ENCODE results near the gene GRIK1.
"Not testable (repeated sequence)": the region's sequence is repeated elsewhere in the genome, so short reads cannot be mapped to it uniquely, and the experiment has no call there.

Gene GRIK1

DNA sequence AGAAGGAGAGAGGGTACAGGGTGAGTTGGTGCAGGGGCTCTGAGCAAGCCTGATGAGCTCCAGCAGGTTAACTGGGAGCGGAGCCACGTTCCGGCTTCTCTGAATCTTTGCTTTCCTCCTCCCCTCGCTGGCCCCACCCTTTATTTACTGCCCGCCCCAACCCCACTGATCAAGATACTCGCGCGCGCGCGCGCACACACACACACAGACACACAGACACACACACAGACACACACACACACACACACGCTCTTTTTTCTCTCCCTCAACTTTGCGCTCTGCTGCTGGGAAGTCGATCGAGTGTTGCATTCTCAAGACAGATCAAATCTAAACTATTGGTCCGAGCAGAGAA, at the start of gene GRIK1:
TSS of gene GRIK1 (minus strand) at position 73 of the 352 bp plus-strand sequence.
- no peaks in the 10 kb centered on the region for H3K27me3 ChIP-seq (ENCODE audit: low read depth)
- DNase-seq (ENCODE audit: low spot score in 2 of 2) = no peak
- H3K36me3 ChIP-seq (replicated peaks) = no peaks in the 10 kb centered on the region
- in situ Hi-C loops (cut with MboI; ENCODE audit: low sequenced_read_pairs) = no loop called here
- H3K4me3 ChIP-seq = no peak within 1 kb of the TSS
- H3K9me3 ChIP-seq = no peaks in the 10 kb centered on the region; the same call in 1 of the 2 replicates
- no peaks in the 10 kb centered on the region for H3K4me1 ChIP-seq

DNA sequence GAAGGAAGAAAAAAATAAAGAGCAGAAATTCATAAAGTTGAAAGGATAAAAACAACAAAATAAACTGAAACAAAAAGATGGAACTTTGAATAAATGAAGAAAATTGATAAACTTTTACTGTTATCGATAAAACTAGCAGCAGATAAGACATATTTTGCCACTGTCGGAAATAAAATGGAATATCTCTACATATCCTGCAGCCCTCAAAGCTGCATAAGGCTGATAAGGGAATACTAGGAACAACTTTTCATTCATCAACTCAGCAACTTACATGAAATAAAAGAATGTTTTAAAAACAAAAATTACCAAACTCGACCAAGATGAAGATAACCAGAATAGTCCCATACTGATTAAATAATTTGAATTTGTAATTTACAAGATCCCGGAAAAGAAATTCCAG, 48.0 kb upstream of the GRIK1 start:
- Histone ChIP-seq H3K4me3 (no peak overlapping the region), H3K36me3 (replicated peaks) (no peaks in the 10 kb centered on the region), H3K9me3 (no peaks in the 10 kb centered on the region), H3K27me3 (ENCODE audit: low read depth) (no peaks in the 10 kb centered on the region), H3K4me1 (no peaks in the 10 kb centered on the region)
- no peak for DNase-seq (ENCODE audit: low spot score in 2 of 2)
- in situ Hi-C loops (cut with MboI; ENCODE audit: low sequenced_read_pairs) = no loop called here

GRCh38 chr21:29985866-29986265, 46.1 kb upstream of the GRIK1 start:
- Histone ChIP-seq H3K9me3 (no peaks in the 10 kb centered on the region), H3K27me3 (ENCODE audit: low read depth) (no peaks in the 10 kb centered on the region), H3K4me3 (no peak overlapping the region), H3K4me1 (no peaks in the 10 kb centered on the region), H3K36me3 (replicated peaks) (no peaks in the 10 kb centered on the region)
- DNase-seq (ENCODE audit: low spot score in 2 of 2) = no peak
- in situ Hi-C loops (cut with MboI; ENCODE audit: low sequenced_read_pairs) = no loop called here

DNA sequence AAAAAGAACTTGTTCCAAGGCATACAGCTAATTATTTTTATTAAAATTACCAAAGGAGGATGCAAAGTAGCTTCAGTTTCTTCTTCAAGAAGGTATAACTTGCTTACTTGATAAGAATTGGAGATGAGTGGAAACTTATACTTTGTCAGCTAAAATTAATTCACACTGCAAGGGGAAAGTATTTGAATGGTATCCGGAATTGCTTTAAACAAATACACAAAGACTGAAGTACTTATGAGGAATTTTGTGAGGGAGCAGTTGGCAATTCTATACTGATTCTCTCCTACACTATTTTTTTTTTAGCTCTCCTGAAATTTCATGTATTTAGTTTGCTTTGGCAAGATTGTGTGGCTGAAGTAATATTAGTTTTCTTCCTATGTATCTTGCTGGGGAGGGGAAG, 39.2 kb upstream of the GRIK1 start:
- no peaks in the 10 kb centered on the region for H3K36me3 ChIP-seq (replicated peaks)
- H3K9me3 ChIP-seq = 0 out of 2 replicates have a peak, but pooled peaks cover 2% of the 10 kb centered on the region
- no peak overlapping the region for H3K4me3 ChIP-seq
- H3K4me1 ChIP-seq = no peaks in the 10 kb centered on the region
- H3K27me3 ChIP-seq (ENCODE audit: low read depth) = no peaks in the 10 kb centered on the region
- in situ Hi-C loops (cut with MboI; ENCODE audit: low sequenced_read_pairs) = no loop called here
- DNase-seq (ENCODE audit: low spot score in 2 of 2) = no peak

DNA sequence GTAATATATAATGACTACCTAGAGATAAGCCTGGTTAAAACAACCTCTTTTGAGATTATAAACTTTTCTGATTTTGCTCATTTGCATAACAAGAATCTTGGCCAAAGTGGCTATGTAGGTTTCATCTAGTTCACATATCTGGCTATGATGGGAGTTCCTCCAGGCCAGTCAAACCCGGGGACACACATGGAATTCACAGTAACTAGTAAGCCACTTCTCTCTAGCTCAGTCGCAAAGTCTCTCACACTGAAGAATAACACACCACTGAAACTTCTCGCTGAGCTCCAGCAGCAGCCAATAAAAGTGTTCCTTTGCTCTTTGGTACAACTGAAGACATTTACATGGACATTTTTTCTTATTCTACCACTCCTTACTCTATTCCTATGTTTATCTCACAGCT, 36.0 kb upstream of the GRIK1 start:
- in situ Hi-C loops (cut with MboI; ENCODE audit: low sequenced_read_pairs) = no loop called here
- no peaks in the 10 kb centered on the region for H3K27me3 ChIP-seq (ENCODE audit: low read depth)
- no peak for DNase-seq (ENCODE audit: low spot score in 2 of 2)
- H3K4me3 ChIP-seq = no peak overlapping the region
- H3K4me1 ChIP-seq = no peaks in the 10 kb centered on the region
- H3K9me3 ChIP-seq = peaks cover 2% of the 10 kb centered on the region; the same call in 1 of the 2 replicates
- H3K36me3 ChIP-seq (replicated peaks) = no peaks in the 10 kb centered on the region

GRCh38 chr21:29973258-29973657, 33.5 kb upstream of the GRIK1 start:
- H3K4me3 ChIP-seq = no peak overlapping the region
- in situ Hi-C loops (cut with MboI; ENCODE audit: low sequenced_read_pairs) = no loop called here
- H3K36me3 ChIP-seq (replicated peaks) = no peaks in the 10 kb centered on the region
- H3K9me3 ChIP-seq = no peaks in the 10 kb centered on the region; the same call in none of the 2 replicates
- no peaks in the 10 kb centered on the region for H3K4me1 ChIP-seq
- DNase-seq (ENCODE audit: low spot score in 2 of 2) = no peak
- no peaks in the 10 kb centered on the region for H3K27me3 ChIP-seq (ENCODE audit: low read depth)

DNA sequence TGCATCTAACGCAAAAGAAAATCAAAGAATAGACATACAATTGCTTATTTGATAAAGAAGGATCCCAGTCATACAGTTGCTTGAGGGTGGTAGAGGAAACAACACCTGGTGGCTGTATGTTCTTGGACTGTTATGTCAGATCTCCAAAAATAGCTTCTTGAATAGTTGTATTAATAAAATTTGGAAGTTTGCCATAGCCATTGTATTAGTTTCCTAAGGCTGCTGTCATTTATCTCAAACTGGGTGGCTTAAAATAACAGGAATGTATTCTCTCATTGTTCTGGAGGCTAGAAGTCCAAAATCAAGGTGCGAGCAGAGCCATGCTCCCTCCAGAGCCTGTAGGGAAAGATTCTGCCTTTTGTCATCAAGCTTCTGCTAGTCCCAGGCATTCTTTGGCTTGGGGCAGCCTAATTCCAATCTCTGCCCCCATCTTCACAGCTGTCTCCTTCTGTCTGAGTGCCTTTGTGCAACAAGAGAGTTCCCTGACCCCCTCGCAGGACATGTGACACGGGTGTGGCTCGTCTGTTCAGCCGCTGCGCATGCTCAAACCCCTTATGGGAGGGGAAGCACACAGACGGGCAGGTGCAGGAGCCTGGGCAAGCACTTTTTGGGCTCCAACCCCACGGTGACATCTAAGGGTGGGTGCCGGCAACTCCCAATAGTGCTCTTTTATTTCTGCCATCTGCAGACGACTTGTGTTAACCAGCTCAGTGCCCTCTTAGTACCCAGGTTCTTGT, 21.7 kb upstream of the GRIK1 start:
- Histone ChIP-seq H3K27me3 (ENCODE audit: low read depth) (no peaks in the 10 kb centered on the region), H3K36me3 (replicated peaks) (no peaks in the 10 kb centered on the region), H3K4me1 (no peaks in the 10 kb centered on the region), H3K9me3 (peaks cover 5% of the 10 kb centered on the region; the same call in 1 of the 2 replicates), H3K4me3 (no peak overlapping the region)
- in situ Hi-C loops (cut with MboI; ENCODE audit: low sequenced_read_pairs) = no loop called here
- DNase-seq (ENCODE audit: low spot score in 2 of 2) = no peak

DNA sequence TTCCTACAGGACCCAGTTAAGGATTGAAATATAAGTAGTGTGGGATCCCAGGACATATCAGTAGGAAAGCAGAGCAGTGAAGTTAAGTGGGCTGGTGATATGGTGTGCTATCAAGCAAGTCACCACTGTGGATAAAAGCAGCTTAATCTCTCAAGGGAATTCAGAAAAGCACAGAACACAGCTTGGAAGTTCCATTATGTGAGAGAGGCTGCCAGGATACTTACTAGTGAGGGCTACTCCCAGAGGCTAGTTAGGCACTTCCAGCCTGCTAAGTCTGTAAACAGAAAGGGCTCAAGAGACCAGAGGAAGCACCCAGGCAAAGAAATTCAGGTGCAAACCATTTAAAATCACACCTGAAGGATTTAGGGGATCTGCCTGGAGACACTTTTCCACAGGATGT, 18.8 kb upstream of the GRIK1 start:
- peaks cover 5% of the 10 kb centered on the region; the same call in 1 of the 2 replicates for H3K9me3 ChIP-seq
- no peak for DNase-seq (ENCODE audit: low spot score in 2 of 2)
- no peak overlapping the region for H3K4me3 ChIP-seq
- in situ Hi-C loops (cut with MboI; ENCODE audit: low sequenced_read_pairs) = no loop called here
- H3K4me1 ChIP-seq = no peaks in the 10 kb centered on the region
- no peaks in the 10 kb centered on the region for H3K27me3 ChIP-seq (ENCODE audit: low read depth)
- no peaks in the 10 kb centered on the region for H3K36me3 ChIP-seq (replicated peaks)

DNA sequence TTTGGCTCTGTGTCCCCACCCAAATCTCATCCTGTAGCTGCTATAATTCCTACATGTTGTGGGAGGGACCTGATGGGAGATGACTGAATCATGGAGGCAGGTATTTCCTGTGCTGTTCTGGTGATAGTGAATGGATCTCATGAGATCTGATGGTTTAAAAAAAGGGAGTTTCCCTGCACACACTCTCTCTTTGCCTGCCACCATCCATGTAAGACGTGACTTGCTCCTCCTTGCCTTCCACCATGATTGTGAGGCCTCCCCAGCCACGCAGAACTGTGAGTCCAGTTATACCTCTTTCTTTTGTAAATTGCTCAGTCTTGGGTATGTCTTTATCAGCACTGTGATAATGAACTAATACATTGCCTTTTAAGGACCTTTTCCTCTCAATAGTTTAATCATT, 18.2 kb upstream of the GRIK1 start:
- H3K4me3 ChIP-seq; H3K36me3 ChIP-seq (replicated peaks); H3K27me3 ChIP-seq (ENCODE audit: low read depth); H3K4me1 ChIP-seq; in situ Hi-C loops (cut with MboI; ENCODE audit: low sequenced_read_pairs); DNase-seq (ENCODE audit: low spot score in 2 of 2); H3K9me3 ChIP-seq: not testable (repeated sequence)

- H3K27me3 ChIP-seq (ENCODE audit: low read depth) = no peaks in the 10 kb centered on the region
- H3K4me3 ChIP-seq = no peak overlapping the region
- H3K9me3 ChIP-seq = no peaks in the 10 kb centered on the region
- no peaks in the 10 kb centered on the region for H3K36me3 ChIP-seq (replicated peaks)
- in situ Hi-C loops (cut with MboI; ENCODE audit: low sequenced_read_pairs) = no loop called here
- H3K4me1 ChIP-seq = no peaks in the 10 kb centered on the region
- DNase-seq (ENCODE audit: low spot score in 2 of 2) = no peak
These were observed 13.9 kb upstream of the GRIK1 start for GRCh38 chr21:29953690-29954089.

GRCh38 chr21:29953072-29953471, 13.3 kb upstream of the GRIK1 start:
- H3K27me3 ChIP-seq (ENCODE audit: low read depth) = no peaks in the 10 kb centered on the region

GRCh38 chr21:29951911-29952310, 12.1 kb upstream of the GRIK1 start:
- in situ Hi-C loops (cut with MboI; ENCODE audit: low sequenced_read_pairs) = no loop called here
- Histone ChIP-seq H3K27me3 (ENCODE audit: low read depth) (no peaks in the 10 kb centered on the region), H3K4me1 (no peaks in the 10 kb centered on the region), H3K4me3 (no peak overlapping the region), H3K36me3 (replicated peaks) (no peaks in the 10 kb centered on the region), H3K9me3 (no peaks in the 10 kb centered on the region)
- no peak for DNase-seq (ENCODE audit: low spot score in 2 of 2)

More at GRCh38 chr21:29953072-29953471, 13.3 kb upstream of the GRIK1 start:
- Histone ChIP-seq H3K9me3 (no peaks in the 10 kb centered on the region), H3K4me3 (no peak overlapping the region), H3K4me1 (no peaks in the 10 kb centered on the region), H3K36me3 (replicated peaks) (no peaks in the 10 kb centered on the region)
- in situ Hi-C loops (cut with MboI; ENCODE audit: low sequenced_read_pairs) = no loop called here
- DNase-seq (ENCODE audit: low spot score in 2 of 2) = no peak

- Histone ChIP-seq H3K4me1 (no peaks in the 10 kb centered on the region), H3K36me3 (replicated peaks) (no peaks in the 10 kb centered on the region), H3K9me3 (no peaks in the 10 kb centered on the region), H3K27me3 (ENCODE audit: low read depth) (no peaks in the 10 kb centered on the region), H3K4me3 (no peak overlapping the region)
- in situ Hi-C loops (cut with MboI; ENCODE audit: low sequenced_read_pairs) = no loop called here
- no peak for DNase-seq (ENCODE audit: low spot score in 2 of 2)
These were observed 10.2 kb upstream of the GRIK1 start for GRCh38 chr21:29949991-29950390.

DNA sequence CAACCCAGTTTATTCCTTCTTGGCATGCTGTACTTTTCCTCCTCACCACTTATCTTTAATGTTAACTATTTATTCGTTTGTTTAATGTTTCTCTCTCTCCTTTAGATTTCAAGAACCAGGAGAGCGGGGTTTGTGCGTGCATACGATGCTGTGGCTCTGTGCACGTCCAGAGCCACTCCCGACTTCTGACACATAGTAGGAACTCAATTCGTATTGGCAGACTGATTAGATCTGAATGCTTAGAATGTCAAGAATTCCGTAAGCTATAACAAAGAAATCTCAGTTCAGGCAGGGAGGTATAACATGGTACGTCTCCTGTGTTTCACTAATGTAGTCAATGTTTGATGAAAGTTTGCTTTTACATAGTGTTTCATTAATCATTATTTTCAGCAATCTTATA, 7.3 kb upstream of the GRIK1 start:
- in situ Hi-C loops (cut with MboI; ENCODE audit: low sequenced_read_pairs) = no loop called here
- H3K4me1 ChIP-seq = no peaks in the 10 kb centered on the region
- H3K27me3 ChIP-seq (ENCODE audit: low read depth) = no peaks in the 10 kb centered on the region
- H3K36me3 ChIP-seq (replicated peaks) = no peaks in the 10 kb centered on the region
- no peak overlapping the region for H3K4me3 ChIP-seq
- no peak for DNase-seq (ENCODE audit: low spot score in 2 of 2)
- no peaks in the 10 kb centered on the region; the same call in 1 of the 2 replicates for H3K9me3 ChIP-seq

- DNase-seq (ENCODE audit: low spot score in 2 of 2) = no peak
- Histone ChIP-seq H3K9me3 (no peaks in the 10 kb centered on the region; the same call in 1 of the 2 replicates), H3K4me3 (no peak overlapping the region), H3K27me3 (ENCODE audit: low read depth) (no peaks in the 10 kb centered on the region), H3K4me1 (no peaks in the 10 kb centered on the region), H3K36me3 (replicated peaks) (no peaks in the 10 kb centered on the region)
- in situ Hi-C loops (cut with MboI; ENCODE audit: low sequenced_read_pairs) = no loop called here
These were observed 4.1 kb upstream of the GRIK1 start for GRCh38 chr21:29943885-29944284.
